ENCODE measurements around the gene SCAP.
A peak's percentile ranks its signal among the peaks of the same experiment; 100 is the strongest.

Gene SCAP

GRCh38 chr3:47429476-47430270 is 46.1 kb downstream of the SCAP start:
- DNase-seq: no peak

GRCh38 chr3:47428662-47429061 is 47.1 kb downstream of the SCAP start:
- DNase-seq: no peak

- DNase-seq: no peak
Observed at GRCh38 chr3:47427866-47428265, 47.9 kb downstream of the SCAP start.

- no peak for DNase-seq
Observed at GRCh38 chr3:47425959-47426358, 49.8 kb downstream of the SCAP start.

DNA sequence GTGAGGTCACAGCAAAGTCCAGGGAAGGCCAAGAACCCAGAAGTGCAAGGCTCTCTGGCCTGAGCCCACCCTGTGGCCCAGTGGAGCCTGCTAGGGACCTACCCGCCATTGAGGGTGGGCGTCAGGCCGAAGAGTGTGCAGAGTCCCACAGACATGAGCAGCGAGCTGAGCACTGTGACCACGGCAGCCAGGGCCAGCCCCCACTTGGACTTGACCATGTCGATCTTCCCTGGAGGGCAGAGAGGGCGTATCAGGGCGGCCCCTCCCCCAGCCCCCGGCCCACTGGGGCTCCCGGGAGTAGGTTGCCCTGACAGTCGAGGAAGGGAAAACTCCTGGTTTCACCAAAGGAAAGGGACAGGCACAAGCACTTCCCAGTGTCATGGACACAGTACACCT is 50.4 kb downstream of the SCAP start:
- no peak for DNase-seq

GRCh38 chr3:47424434-47425382 is 51.0 kb downstream of the SCAP start:
- no peak for DNase-seq

GRCh38 chr3:47423548-47424145 is 52.1 kb downstream of the SCAP start:
- DNase-seq: no peak

DNA sequence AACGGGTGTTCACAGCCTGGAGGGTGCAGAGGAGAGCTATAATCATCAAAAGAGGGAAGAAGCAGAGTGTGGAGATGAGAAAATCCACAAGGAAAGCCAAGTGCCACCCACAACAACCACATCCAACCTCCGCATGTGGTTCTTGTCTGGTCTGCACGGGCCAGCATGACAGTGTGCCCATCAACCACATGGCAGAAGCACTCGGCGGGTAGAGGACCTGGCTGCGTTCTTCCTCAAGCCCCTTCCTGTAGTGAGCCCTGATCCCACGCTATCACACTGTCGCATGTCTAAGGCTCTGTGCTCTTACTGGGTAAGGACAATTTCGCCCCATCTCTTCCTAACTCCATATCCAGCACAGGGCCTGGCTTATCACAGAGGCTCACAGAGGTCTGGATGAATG is 53.0 kb downstream of the SCAP start:
- no peak for DNase-seq

DNA sequence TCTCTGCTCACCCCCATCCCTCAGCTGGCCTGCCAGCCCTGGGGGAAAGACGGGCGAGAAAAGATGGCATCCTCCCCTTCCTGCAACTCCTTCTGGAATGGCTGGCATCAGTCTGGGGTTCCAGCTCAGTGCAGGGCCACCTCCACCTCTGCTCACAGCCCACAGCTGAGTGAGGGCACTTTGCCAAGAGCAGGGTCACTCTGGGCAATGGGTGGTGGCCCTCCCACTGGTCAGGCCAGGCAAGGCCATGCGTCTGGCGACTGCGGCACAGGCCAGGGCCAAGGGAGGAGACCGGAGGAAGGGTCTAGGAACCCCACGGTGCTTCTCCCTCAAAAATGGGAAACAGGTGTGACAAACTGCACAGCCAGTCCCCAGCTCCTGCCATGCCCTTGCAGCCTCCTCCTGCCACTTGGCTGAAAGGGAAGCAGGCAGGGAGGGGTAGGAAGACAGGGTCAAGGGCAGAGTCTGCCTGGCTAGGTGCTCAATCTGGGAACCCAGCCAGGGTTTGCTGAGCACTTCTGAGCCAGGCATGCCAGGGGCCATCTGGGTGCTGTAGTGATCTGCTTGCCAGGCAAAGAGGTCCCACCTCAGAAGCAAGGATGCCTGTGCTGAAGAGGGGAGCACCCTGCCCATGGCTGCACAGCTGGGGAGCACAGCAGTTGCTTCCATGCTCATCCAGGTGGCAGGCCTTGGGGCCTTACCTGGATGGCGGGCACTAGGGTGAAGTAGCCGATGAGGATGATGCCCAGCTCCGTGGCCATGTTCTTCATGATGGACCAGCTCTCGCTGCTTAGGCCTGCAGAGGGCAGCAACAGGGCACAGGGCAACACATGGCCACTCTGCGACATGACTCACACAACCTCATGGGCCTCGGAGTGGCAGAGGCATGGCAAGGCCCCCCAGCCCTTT is 53.7 kb downstream of the SCAP start:
- peak; percentile 21 to 48 for DNase-seq

DNA sequence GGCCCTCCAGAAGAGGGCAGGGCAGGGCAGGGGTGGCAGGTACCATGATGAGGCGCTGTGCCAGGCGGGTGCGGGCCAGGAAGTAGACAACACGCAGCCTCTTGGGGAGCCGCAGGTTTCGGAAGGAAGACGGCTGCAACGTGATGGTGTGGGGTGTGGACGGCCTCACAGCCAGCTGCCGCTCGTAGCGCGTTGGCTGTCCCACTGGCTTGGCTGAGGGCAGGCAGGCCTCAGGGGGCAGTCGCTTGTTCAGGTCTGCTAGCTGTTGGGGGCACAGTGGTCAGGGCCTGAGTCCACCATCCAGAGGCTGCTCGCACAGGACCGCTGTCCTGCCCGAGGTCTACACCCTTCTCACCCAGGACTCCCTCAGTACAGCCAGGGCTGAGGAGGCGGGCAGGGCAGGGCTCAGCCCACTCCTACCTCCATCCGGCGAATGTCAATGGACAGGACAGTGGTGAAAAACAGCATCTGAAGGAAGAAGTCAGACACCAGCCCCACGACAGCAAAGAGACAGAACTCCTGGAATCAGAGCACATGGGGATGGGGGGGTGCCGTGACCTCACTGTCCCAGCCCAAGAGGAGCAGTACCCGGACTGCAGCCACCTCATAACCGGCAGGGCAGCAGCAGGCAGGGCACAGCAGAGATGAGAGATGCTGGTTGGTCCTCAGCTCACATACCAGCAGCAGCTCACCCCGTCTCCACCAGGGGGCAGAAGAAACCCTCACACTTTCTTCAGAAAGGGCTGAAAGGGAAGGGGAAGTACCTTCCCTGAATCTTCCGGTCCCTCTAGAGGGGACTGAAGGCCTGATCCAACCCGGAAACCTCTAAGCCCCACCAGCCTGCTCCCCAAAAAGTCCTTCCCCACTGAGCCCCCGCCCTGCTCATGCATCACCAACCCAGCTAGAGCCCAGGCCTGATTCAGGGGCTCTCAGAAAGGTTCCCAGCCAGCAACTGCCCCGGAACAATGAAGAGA is 54.9 kb downstream of the SCAP start:
- DNase-seq: peak; percentile 88 to 94

DNA sequence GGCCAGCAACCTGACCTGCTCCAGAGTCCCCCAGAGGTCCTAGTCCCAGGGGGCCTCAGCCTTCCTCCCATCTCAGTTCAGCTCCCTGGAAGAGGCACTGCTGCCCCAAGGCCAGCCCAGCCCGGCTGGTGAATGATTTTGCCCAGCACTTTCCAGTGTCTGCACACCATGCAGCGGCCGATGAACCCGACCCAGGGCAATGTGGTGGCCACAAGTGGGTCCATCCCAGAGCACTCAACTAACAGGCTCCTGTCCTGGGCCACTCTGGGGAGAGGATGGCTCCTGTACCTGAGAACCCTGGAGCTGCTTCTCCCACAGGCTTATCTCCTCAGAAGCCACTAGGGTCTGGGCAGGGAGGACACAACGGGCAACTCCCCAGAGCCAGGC is 55.7 kb downstream of the SCAP start:
- no peak for DNase-seq

- DNase-seq: no peak
Observed at GRCh38 chr3:47419083-47420043, 56.4 kb downstream of the SCAP start.

GRCh38 chr3:47418167-47419082 is 57.3 kb downstream of the SCAP start:
- DNase-seq: no peak

- DNase-seq: no peak
Observed at GRCh38 chr3:47416041-47416440, 59.7 kb downstream of the SCAP start.

DNA sequence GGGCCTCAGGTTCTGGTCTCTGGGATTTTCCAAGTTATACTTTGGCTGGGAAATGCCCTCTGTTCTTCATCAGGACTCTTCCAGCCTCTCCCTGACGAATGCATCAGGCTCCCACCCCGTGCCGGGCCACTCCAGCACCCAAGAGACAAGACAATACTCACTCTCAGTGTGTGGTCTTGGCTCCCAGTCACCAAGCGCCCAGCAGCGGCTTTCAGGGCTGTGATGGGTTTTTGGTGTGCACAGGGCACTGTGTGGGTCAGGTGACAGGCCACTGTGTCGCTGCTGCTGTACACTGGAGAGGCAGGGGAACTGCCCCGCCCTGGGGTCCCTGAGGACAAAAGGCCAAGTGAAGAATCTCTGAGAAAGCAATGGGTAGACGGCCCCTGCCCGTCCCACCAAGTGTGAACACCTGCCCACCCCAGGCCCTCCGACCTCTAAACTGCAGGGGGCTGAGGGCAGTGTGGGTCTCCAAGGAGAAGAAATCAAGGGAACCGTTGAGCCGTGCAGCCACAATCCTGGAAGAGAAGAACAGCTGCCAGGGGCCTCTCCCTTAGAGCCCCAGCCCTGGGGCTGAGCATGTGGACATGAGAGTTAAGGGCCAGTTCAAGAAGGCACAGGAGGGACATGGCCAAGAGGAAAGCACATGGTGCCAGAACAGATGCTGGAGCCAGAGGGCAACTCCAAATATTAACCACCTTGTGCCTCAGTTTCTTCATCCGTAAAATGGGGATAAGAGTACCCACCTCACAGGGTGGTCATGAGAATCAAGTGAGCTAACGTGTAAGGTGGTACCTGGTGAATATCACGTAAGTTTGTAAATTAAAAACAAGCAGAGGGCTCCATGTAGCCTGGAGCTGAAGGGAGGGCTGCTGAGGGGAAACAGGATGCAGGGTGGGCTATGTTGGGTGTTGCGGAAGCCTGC is 60.8 kb downstream of the SCAP start:
- no peak for DNase-seq

- DNase-seq: no peak
Observed at GRCh38 chr3:47414161-47414564, 61.6 kb downstream of the SCAP start.

DNA sequence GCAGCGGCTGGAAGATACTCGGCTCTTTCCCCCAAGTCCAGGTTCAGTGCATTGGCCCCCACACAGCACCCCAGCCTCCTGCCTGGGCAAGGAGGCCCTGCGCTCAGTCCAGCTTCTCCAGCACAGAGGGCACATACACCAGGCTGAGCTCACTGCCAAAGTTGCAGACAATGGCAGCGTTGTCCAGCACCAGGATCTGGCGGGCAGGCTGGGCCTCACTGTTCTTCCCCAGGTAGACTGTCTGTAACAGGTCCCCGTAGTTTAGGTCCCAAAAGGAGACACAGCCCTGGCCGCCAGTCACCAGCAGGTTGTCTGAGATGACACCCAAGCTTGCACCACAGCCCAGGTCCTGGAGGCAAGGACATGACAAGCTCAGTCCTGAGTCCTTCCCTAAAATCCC is 62.0 kb downstream of the SCAP start:
- no peak for DNase-seq
